Lung microvascular endothelial cell (primary cell): Measurements from ENCODE around the gene SLC25A42. TPM values are rescaled to one million over a fixed set of nuclear protein-coding genes. Genes with fewer than 3 reads are reported as not detected.

Experiments used
- DNase-seq, 2 donors: peaks; one replicate each; pipeline versions ENCODE4 v3.0.0 to v3.0.0-alpha.2; 2010; ENCODE audit warnings: low read depth in 2 of 2
- total RNA-seq: library from RNA; depleted of rRNA; stranded (reverse); fragments of >200 nt; gene quantifications from 2 replicates; pipeline ENCODE4 v1.2.1, GENCODE V29; 2014

The SLC25A42 gene
- total RNA-seq, 1 donor from 2014 or later, result 3.0 TPM

DNA sequence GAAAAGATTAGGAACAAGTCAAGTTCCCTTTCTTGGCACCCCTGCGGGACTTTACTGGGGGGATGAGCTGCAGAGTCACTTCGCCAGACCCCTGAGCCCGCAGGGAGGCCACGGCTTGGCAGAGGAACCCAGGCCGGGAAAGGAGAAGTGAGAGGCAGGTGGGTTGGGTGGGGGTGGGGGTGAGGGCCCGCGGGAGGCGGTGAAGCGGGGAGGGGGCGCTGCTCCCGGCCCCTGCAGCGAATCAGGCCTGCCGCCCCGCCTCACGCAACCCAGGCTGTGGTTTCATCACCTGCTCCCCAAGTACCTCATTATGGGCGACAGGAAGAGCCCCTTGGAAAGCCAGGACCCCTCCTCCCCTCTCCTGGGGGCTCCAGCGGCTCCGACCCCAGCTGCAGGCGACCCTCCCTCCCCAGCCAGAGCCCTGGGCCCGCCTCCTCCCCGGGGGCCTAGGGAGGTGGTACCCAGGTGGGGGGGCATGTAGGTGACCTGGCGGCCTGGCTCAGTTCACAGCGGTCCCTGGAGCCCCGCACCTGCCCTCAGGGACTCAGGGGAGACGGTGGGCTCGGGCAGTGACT lies 96.8 kb downstream of the SLC25A42 start:
- no peak for DNase-seq

DNA sequence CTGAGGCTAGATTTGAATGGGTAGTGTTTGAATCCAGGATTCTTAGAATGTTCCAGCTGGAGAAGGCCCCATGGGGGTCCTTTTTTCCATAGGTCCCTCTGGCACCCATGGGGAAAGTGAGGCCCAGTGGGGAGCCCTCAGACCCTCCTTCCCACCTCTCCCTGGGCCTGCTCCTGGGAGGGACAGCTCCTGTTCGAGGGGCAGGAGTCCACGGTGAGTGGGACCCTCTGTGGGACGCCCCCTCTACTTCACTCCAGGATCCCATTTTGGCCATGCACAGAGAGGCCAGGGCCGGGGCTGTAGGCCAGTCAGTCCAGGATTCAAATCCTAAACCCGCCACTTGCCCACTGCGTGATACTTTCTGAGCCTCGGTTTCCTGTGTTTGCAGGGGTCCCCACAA lies 98.7 kb downstream of the SLC25A42 start:
- no peak for DNase-seq

Other genes with a start within 250 kb of the SLC25A42 start
- 42.9 and 51.6 TPM in 2 replicates for gene UPF1, start 232.0 kb upstream of the SLC25A42 start, total RNA-seq
- 2.4 and 5.6 TPM in 2 replicates for gene CERS1, start 167.8 kb upstream of the SLC25A42 start, total RNA-seq
- 145 and 149 TPM in 2 replicates for gene COPE, start 144.6 kb upstream of the SLC25A42 start, total RNA-seq
- gene DDX49, start 144.3 kb upstream of the SLC25A42 start, total RNA-seq, result 38.6 and 40.3 TPM in 2 replicates
- gene HOMER3, start 122.8 kb upstream of the SLC25A42 start, total RNA-seq, result 124 and 279 TPM in 2 replicates
- gene SUGP2, start 30.5 kb upstream of the SLC25A42 start, total RNA-seq, result 8.1 and 14.7 TPM in 2 replicates
- 32.3 and 49.8 TPM in 2 replicates for gene ARMC6, start 30.4 kb upstream of the SLC25A42 start, total RNA-seq
- gene TMEM161A, start 74.5 kb downstream of the SLC25A42 start, total RNA-seq, result 11.3 and 14.7 TPM in 2 replicates
- under 0.01 and 0.20 TPM in 2 replicates for gene MEF2B, start 106.3 kb downstream of the SLC25A42 start, total RNA-seq
- 15.0 and 18.5 TPM in 2 replicates for gene BORCS8, start 128.2 kb downstream of the SLC25A42 start, total RNA-seq
- gene RFXANK, start 128.3 kb downstream of the SLC25A42 start, total RNA-seq, result 67.5 and 69.5 TPM in 2 replicates
- 5.2 and 8.5 TPM in 2 replicates for gene NR2C2AP, start 139.4 kb downstream of the SLC25A42 start, total RNA-seq
- not detected in 2 replicates for gene NCAN, start 148.0 kb downstream of the SLC25A42 start, total RNA-seq
- not detected in 2 replicates for gene TM6SF2, start 209.3 kb downstream of the SLC25A42 start, total RNA-seq